Choroid plexus epithelial cell (primary cell): ENCODE measurements around the gene ZNF593OS.

Experiments used
- DNase-seq: peaks from one replicate; pipeline ENCODE4 v3.0.0-alpha.2; 2010; ENCODE audit warnings: low read depth
- H3K4me3 ChIP-seq: 2 replicates; pipeline ENCODE4 v1.5.1; 2011; ENCODE audit warnings: low read depth, mild to moderate bottlenecking, control low read depth, low read length, moderate library complexity
- TF ChIP-seq, protein P1 (sequence below): conservative IDR thresholded peaks from 2 replicates; pipeline ENCODE4 v1.5.1; 2011; ENCODE audit warnings: low read depth, mild to moderate bottlenecking, control low read depth, inconsistent platforms, low read length, moderate library complexity

Gene ZNF593OS

DNA sequence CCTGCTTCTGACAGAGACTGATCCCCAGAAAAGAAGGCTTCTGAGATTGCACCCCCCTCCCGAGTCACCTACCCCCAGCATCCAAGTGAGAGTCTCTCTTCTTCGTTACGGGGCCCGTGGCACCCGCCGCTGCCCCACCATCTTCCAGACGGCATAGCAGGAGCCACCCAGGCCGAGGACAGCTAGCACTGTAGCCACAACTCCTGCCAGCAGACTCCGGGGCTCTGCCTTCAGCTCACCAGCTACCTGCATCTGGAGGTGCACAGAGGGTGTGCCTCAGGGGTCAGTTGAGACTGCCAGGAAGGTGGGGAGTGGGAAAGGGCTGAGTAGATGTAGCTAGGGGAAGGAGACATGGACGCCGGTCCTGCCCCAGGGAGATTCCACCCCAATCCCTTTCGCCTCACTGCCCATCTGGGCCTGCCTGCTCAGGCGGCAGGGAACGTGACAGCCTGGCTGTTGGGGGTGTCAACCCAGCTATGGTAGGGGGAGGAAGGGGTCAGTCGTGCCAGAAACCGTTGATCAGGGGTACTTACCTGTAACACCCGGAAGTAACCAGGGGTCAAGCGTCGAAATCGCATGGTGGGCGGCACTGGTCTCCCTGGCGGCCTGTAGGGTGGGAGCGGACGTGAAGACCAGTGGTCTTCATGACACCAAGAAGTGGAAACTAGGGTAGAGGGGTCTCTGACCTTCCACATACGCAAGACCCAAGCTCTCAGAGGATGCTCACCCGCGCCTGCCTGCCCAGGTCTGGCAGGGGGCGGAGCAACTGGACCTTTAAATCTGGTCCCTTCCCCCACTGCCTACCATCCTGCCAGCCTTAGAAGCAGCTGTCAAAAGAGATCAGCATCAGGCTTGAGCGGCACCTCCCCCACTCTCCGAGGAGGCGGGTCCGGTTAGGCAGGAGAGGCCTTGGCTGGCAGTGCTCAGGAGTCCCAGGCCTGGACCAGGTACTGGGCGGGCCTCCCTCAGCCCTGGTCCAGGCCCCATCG, at the start of gene ZNF593OS:
Gene ZNF593OS (minus strand): TSS at position 749 of the 989 bp plus-strand sequence. CDS start 171 bp downstream, at position 578.
- TF ChIP-seq, protein P1, sequence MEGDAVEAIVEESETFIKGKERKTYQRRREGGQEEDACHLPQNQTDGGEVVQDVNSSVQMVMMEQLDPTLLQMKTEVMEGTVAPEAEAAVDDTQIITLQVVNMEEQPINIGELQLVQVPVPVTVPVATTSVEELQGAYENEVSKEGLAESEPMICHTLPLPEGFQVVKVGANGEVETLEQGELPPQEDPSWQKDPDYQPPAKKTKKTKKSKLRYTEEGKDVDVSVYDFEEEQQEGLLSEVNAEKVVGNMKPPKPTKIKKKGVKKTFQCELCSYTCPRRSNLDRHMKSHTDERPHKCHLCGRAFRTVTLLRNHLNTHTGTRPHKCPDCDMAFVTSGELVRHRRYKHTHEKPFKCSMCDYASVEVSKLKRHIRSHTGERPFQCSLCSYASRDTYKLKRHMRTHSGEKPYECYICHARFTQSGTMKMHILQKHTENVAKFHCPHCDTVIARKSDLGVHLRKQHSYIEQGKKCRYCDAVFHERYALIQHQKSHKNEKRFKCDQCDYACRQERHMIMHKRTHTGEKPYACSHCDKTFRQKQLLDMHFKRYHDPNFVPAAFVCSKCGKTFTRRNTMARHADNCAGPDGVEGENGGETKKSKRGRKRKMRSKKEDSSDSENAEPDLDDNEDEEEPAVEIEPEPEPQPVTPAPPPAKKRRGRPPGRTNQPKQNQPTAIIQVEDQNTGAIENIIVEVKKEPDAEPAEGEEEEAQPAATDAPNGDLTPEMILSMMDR, result no peak
- no peak for DNase-seq
- peak within 1 kb of the TSS; percentile 91 for H3K4me3 ChIP-seq

DNA sequence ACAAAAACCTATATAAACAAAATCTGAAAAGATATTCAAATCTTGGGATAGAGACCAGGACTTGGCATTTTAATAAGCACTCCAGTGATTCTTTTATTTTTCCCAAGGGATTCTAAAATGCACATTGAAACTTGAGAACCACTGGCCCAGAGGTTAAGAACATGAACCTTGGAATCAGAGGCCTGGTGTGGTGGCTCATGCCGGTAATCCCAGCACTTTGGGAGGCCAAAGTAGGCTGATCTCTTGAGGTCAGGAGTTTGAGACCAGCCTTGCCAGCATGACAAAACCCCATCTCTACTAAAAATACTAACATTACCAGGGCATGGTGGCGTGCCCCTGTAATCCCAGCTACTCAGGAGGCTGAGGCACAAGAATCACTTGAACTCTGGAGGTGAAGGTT, 49.5 kb upstream of the ZNF593OS start:
- no peak overlapping the region for H3K4me3 ChIP-seq
- DNase-seq, result no peak

DNA sequence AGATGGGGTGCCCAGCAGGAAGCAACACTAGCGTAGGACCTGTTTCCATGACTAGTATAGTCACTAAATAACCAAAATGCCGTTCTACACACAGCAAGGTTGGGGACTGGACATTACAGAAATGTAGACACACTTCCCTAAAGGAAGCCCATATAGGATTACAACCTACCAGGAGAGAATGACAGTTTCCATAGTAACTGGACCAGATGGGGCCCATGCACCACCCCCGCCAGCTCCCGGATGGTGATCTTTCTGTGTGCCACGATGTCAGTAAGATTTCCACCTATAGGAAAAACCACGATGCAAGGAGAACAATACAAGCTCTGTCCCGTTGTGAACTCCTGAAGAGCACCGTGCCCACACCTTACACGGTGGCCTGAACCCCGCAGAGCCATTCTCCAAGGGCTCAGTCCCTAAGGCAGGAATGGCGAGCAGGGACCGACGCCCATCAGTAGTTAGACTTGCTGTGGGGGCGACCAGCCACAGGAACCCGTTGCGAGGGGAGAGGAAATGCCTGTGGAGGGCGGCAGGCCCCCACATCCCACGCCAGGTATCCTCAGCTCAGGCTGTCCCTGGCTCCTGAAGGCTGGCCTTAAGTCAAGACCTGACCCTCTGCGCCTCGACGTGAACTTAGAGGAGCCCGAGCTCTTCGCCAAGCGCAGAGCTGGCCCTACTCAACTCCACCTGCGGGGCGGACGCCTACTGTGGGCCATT, 48.7 kb upstream of the ZNF593OS start:
- peak; percentile 5 for DNase-seq
- no peak overlapping the region for H3K4me3 ChIP-seq
- TF ChIP-seq, protein P1, result no peak

More for the DNA sequence above, 49.5 kb upstream of the ZNF593OS start:
- TF ChIP-seq, protein P1, result no peak

DNA sequence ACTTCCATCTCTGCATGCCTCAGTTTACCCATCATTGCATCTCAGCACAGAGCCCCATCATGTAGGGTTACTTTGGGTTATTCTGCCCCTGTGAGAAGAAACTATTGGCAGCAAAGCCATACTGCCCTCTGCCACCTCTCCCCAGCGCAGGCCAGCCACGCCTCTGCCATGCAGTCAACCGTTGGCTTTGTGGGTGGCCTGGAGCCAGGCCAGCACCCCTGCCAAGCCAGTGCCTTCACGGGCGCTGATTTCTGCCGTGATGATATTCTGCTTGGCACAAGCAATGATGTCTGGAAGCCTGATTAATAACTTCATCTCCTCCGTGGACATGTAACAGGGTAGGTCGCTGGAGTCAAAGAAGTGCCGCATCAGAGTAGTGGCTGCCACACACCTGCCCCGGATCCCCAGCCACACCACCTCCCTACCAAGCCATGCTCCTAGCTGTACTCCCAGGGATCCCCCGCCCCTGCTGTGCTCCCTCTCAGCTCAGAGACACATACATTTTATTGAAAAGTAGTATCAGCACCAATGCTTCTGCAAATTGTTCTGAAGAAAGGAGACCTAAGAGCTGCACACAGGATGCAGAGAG, 47.4 kb upstream of the ZNF593OS start:
- no peak overlapping the region for H3K4me3 ChIP-seq
- DNase-seq, result no peak
- TF ChIP-seq, protein P1, result no peak

DNA sequence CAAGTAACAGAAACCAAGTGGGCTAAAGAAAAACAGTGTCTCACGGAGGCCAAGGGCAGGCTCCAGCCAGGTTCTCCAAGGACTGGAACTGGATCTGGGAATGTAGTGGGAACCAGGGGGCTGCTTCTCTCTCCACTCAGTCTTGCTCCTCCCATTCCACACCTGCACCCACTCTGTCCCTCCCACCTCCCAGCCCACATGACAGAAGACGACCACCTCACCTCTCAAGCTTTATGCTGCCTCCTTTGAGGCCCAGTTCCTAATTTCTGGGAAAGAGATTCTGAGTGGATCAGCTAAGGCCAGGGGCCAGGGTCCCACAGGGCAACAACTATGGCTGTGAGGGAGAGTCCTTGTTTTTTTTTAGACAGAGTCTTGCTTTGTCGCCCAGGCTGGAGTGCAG, 43.6 kb upstream of the ZNF593OS start:
- no peak overlapping the region for H3K4me3 ChIP-seq
- TF ChIP-seq, protein P1, result no peak
- no peak for DNase-seq

DNA sequence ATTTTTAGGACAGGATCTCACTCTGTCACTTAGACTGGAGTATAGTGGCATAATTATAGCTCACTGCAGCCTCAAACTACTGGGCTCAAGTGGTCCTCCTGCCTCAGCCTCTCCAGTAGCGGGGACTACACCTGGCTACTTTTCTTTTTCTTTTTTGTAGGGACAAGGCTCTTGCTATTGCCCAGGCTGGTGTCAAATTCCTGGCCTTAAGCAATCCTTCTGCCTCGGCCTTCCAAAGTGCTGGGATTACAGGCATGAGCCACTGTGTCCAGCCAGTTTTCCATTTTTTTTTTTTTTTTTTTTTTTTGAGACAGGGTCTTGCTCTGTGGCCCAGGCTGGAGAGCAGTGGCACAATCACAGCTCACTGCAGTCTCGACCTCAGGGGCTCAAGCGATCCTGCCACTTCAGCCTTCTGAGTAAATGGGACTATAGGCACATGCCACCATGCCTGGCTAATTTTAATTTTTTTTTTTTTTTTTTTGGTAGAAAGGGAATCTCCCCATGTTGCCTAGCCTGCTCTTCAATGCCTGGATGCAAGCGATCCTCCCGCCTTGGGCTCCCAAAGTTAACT, 41.8 kb upstream of the ZNF593OS start:
- no peak overlapping the region for H3K4me3 ChIP-seq
- no peak for DNase-seq
- TF ChIP-seq, protein P1, result no peak
